ENCODE results near the gene XYLT1.

- TF ChIP-seq YY1 (IDR thresholded peaks at IDR 0.05; ENCODE audit: low read depth) (no peak), FOXM1 (IDR thresholded peaks at IDR 0.05; ENCODE audit: borderline replicate concordance, low read depth) (no peak), TEAD4 (IDR thresholded peaks at IDR 0.05) (no peak), TAF1 (IDR thresholded peaks at IDR 0.05; ENCODE audit: low read depth) (no peak), EP300 (IDR thresholded peaks at IDR 0.05; ENCODE audit: borderline replicate concordance) (no peak), RAD21 (IDR thresholded peaks at IDR 0.05; ENCODE audit: low read depth) (no peak), TCF12 (IDR thresholded peaks at IDR 0.05; ENCODE audit: low read depth) (no peak), CEBPB (IDR thresholded peaks at IDR 0.05) (no peak), EGR1 (IDR thresholded peaks at IDR 0.05) (no peak)
- TF ChIP-seq, protein P1, sequence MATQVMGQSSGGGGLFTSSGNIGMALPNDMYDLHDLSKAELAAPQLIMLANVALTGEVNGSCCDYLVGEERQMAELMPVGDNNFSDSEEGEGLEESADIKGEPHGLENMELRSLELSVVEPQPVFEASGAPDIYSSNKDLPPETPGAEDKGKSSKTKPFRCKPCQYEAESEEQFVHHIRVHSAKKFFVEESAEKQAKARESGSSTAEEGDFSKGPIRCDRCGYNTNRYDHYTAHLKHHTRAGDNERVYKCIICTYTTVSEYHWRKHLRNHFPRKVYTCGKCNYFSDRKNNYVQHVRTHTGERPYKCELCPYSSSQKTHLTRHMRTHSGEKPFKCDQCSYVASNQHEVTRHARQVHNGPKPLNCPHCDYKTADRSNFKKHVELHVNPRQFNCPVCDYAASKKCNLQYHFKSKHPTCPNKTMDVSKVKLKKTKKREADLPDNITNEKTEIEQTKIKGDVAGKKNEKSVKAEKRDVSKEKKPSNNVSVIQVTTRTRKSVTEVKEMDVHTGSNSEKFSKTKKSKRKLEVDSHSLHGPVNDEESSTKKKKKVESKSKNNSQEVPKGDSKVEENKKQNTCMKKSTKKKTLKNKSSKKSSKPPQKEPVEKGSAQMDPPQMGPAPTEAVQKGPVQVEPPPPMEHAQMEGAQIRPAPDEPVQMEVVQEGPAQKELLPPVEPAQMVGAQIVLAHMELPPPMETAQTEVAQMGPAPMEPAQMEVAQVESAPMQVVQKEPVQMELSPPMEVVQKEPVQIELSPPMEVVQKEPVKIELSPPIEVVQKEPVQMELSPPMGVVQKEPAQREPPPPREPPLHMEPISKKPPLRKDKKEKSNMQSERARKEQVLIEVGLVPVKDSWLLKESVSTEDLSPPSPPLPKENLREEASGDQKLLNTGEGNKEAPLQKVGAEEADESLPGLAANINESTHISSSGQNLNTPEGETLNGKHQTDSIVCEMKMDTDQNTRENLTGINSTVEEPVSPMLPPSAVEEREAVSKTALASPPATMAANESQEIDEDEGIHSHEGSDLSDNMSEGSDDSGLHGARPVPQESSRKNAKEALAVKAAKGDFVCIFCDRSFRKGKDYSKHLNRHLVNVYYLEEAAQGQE (IDR thresholded peaks at IDR 0.05; ENCODE audit: low read depth): no peak
- TF ChIP-seq, protein P2, sequence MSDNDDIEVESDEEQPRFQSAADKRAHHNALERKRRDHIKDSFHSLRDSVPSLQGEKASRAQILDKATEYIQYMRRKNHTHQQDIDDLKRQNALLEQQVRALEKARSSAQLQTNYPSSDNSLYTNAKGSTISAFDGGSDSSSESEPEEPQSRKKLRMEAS (IDR thresholded peaks at IDR 0.05): no peak
Measured at GRCh38 chr16:17409894-17410293, 60.9 kb downstream of the XYLT1 start.

All from Ishikawa (cell line).